HEK293 (cell line): ENCODE data around the gene SH3BP1.

ENCODE experiments used
- CTCF ChIA-PET: fragments of 350-600 bp; formaldehyde crosslinking; extraction: SDS; loops from one replicate; lab custom pipeline; 2021; ENCODE audit warnings: antibody characterized with exemption; lab: Yijun Ruan, JAX
- POLR2A ChIA-PET: fragments of 300-600 bp; formaldehyde crosslinking; extraction: SDS; loops from one replicate; lab custom pipeline; 2020; ENCODE audit warnings: antibody characterized with exemption, inconsistent platforms; lab: Yijun Ruan, JAX
- H3K27ac ChIP-seq: fragments of 200-500 bp; sonication (Bioruptor generic); 2 replicates; pipeline ENCODE4 v1.5.1; 2014; ENCODE audit warnings: low read depth, low read length, control low read depth, inconsistent platforms; ENCODE audit errors: extremely low read depth
- H3K36me3 ChIP-seq, 2 experiments: fragments of 200-500 bp in 1 of 2; sonication (Bioruptor generic) in 1 of 2; 1 replicate in 1 of 2; 2 replicates in 1 of 2; pipeline ENCODE4 v1.5.1; 2014 to 2017; ENCODE audit warnings: inconsistent platforms in 2 of 2, low read length in 2 of 2; ENCODE audit not compliant: control insufficient read depth in 2 of 2, insufficient read depth in 1 of 2
- H3K4me1 ChIP-seq: fragments of 200-500 bp; sonication (Bioruptor generic); 2 replicates; pipeline ENCODE4 v1.5.1; 2014; ENCODE audit warnings: mild to moderate bottlenecking, low read length, inconsistent platforms; ENCODE audit not compliant: control insufficient read depth, insufficient read depth
- H3K4me3 ChIP-seq: 2 replicates; pipeline ENCODE4 v1.5.1; 2011; ENCODE audit warnings: low read depth, mild to moderate bottlenecking, control low read depth, low read length, moderate library complexity
- H3K9me3 ChIP-seq: fragments of 200-500 bp; sonication (Bioruptor generic); 2 replicates; pipeline ENCODE4 v1.5.1; 2014; ENCODE audit warnings: low read depth, low read length, inconsistent platforms; ENCODE audit not compliant: control insufficient read depth, insufficient read depth
- BCL11A ChIP-seq: fragments of 450-650 bp; formaldehyde crosslinking; IDR thresholded peaks from 2 replicates; pipeline ENCODE4 v1.5.1; 2016; ENCODE audit warnings: low read depth, missing biosample characterization, missing genetic modification characterization
- GLIS2 ChIP-seq: fragments of 450-650 bp; formaldehyde crosslinking; IDR thresholded peaks from 2 replicates; pipeline ENCODE4 v1.5.1; 2016; ENCODE audit warnings: missing biosample characterization, missing genetic modification characterization
- HOXD13 ChIP-seq: sonication (generic); formaldehyde crosslinking; IDR thresholded peaks from 2 replicates; pipeline ENCODE4 v1.8.0; 2022; ENCODE audit warnings: missing genetic modification reagents, borderline replicate concordance
- ZBTB17 ChIP-seq: fragments of 450-650 bp; formaldehyde crosslinking; IDR thresholded peaks from 2 replicates; pipeline ENCODE4 v1.5.1; 2016; ENCODE audit warnings: missing biosample characterization, missing genetic modification characterization
- ZBTB8A ChIP-seq: fragments of 450-650 bp; formaldehyde crosslinking; IDR thresholded peaks from 2 replicates; pipeline ENCODE4 v1.5.1; 2016; ENCODE audit warnings: missing biosample characterization, missing genetic modification characterization
- ZNF155 ChIP-seq: fragments of 450-650 bp; formaldehyde crosslinking; IDR thresholded peaks from 2 replicates; pipeline ENCODE4 v1.5.1; 2016; ENCODE audit warnings: missing biosample characterization, missing genetic modification characterization
- ZNF19 ChIP-seq: fragments of 450-650 bp; formaldehyde crosslinking; IDR thresholded peaks from 2 replicates; pipeline ENCODE4; 2016; ENCODE audit warnings: missing biosample characterization, missing genetic modification characterization, low read depth
- ZNF324 ChIP-seq: fragments of 450-650 bp; formaldehyde crosslinking; IDR thresholded peaks from 2 replicates; pipeline ENCODE4 v1.5.1; 2016; ENCODE audit warnings: missing biosample characterization, missing genetic modification characterization
- ZNF350 ChIP-seq: fragments of 450-650 bp; formaldehyde crosslinking; IDR thresholded peaks from 2 replicates; pipeline ENCODE4 v1.5.0; 2017; ENCODE audit warnings: missing biosample characterization, mild to moderate bottlenecking, missing genetic modification characterization
- ZNF37A ChIP-seq: fragments of 450-650 bp; IDR thresholded peaks from 2 replicates; pipeline ENCODE4 v1.5.1; 2018; ENCODE audit warnings: missing biosample characterization, missing genetic modification characterization
- ZNF416 ChIP-seq: fragments of 450-650 bp; formaldehyde crosslinking; IDR thresholded peaks from 2 replicates; pipeline ENCODE4 v1.5.1; 2016; ENCODE audit warnings: missing biosample characterization, missing genetic modification characterization
- ZNF426 ChIP-seq: fragments of 450-650 bp; formaldehyde crosslinking; IDR thresholded peaks from 2 replicates; pipeline ENCODE4 v1.5.1; 2017; ENCODE audit warnings: missing biosample characterization, missing genetic modification characterization, mild to moderate bottlenecking, inconsistent platforms, moderate library complexity
- ZNF544 ChIP-seq: fragments of 450-650 bp; formaldehyde crosslinking; IDR thresholded peaks from 2 replicates; pipeline ENCODE4 v1.5.0; 2017; ENCODE audit warnings: missing biosample characterization, missing genetic modification characterization
- ZNF571 ChIP-seq: fragments of 450-650 bp; formaldehyde crosslinking; IDR thresholded peaks from 2 replicates; pipeline ENCODE4 v1.5.0; 2017; ENCODE audit warnings: missing biosample characterization, missing genetic modification characterization
- ZNF600 ChIP-seq: fragments of 450-650 bp; formaldehyde crosslinking; IDR thresholded peaks from 2 replicates; pipeline ENCODE4 v1.5.1; 2016; ENCODE audit warnings: missing biosample characterization, missing genetic modification characterization
- ZNF664 ChIP-seq: fragments of 450-650 bp; formaldehyde crosslinking; IDR thresholded peaks from 2 replicates; pipeline ENCODE4 v1.5.1; 2016; ENCODE audit warnings: missing biosample characterization, missing genetic modification characterization
- ZNF776 ChIP-seq: fragments of 450-650 bp; formaldehyde crosslinking; IDR thresholded peaks from 2 replicates; pipeline ENCODE4 v1.5.0; 2017; ENCODE audit warnings: missing biosample characterization, missing genetic modification characterization, borderline replicate concordance
- ZNF791 ChIP-seq: fragments of 450-650 bp; formaldehyde crosslinking; IDR thresholded peaks from 2 replicates; pipeline ENCODE4 v1.5.1; 2016; ENCODE audit warnings: missing biosample characterization, missing genetic modification characterization
- ZNF830 ChIP-seq: fragments of 450-650 bp; IDR thresholded peaks from 2 replicates; pipeline ENCODE4 v1.5.0; 2018; ENCODE audit warnings: missing biosample characterization, missing genetic modification characterization, low read depth, mild to moderate bottlenecking, moderate library complexity
- ZSCAN16 ChIP-seq: fragments of 450-650 bp; formaldehyde crosslinking; IDR thresholded peaks from 2 replicates; pipeline ENCODE4 v1.5.1; 2016; ENCODE audit warnings: missing biosample characterization, missing genetic modification characterization
- ZSCAN30 ChIP-seq: fragments of 450-650 bp; IDR thresholded peaks from 2 replicates; pipeline ENCODE4 v1.5.1; 2018; ENCODE audit warnings: missing biosample characterization, mild to moderate bottlenecking, missing genetic modification characterization, moderate library complexity
- TF ChIP-seq, protein P1 (sequence below): fragments of 450-650 bp; formaldehyde crosslinking; IDR thresholded peaks from 2 replicates; pipeline ENCODE4 v1.5.1; 2016; ENCODE audit warnings: missing biosample characterization, missing genetic modification characterization

The SH3BP1 gene

GRCh38 chr22:37669586-37669985 lies 30.1 kb downstream of the SH3BP1 start:
- TF ChIP-seq ZBTB17: 0 out of 2 replicates have a peak, but pooled peaks have one; percentile 38
- TF ChIP-seq ZNF600: no peak
- TF ChIP-seq, protein P1, sequence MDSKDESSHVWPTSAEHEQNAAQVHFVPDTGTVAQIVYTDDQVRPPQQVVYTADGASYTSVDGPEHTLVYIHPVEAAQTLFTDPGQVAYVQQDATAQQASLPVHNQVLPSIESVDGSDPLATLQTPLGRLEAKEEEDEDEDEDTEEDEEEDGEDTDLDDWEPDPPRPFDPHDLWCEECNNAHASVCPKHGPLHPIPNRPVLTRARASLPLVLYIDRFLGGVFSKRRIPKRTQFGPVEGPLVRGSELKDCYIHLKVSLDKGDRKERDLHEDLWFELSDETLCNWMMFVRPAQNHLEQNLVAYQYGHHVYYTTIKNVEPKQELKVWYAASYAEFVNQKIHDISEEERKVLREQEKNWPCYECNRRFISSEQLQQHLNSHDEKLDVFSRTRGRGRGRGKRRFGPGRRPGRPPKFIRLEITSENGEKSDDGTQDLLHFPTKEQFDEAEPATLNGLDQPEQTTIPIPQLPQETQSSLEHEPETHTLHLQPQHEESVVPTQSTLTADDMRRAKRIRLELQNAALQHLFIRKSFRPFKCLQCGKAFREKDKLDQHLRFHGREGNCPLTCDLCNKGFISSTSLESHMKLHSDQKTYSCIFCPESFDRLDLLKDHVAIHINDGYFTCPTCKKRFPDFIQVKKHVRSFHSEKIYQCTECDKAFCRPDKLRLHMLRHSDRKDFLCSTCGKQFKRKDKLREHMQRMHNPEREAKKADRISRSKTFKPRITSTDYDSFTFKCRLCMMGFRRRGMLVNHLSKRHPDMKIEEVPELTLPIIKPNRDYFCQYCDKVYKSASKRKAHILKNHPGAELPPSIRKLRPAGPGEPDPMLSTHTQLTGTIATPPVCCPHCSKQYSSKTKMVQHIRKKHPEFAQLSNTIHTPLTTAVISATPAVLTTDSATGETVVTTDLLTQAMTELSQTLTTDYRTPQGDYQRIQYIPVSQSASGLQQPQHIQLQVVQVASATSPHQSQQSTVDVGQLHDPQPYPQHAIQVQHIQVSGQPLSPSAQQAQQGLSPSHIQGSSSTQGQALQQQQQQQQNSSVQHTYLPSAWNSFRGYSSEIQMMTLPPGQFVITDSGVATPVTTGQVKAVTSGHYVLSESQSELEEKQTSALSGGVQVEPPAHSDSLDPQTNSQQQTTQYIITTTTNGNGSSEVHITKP (tag by site-specific recombination): 0 out of 2 replicates have a peak, but pooled peaks have one; percentile 29
- TF ChIP-seq, all 188 proteins: peak for 2
- ChIA-PET CTCF (interaction anchor here (0.6 to 3.3 kb wide), 4 partner anchors 8 to 27 kb away, joined by 3 to 26 read pairs (median 8); no protein-coding TSS in a partner anchor), POLR2A (interaction anchor here (0.6 to 7.0 kb wide), 3 partner anchors 11 to 82 kb away, joined by 3 to 38 read pairs (median 4); partner anchors contain the start of genes NOL12 and PDXP)
- Histone ChIP-seq H3K4me3 (no peak overlapping the region), H3K4me1 (no peaks in the 10 kb centered on the region; the same call in 1 of the 2 replicates), H3K9me3 (no peaks in the 10 kb centered on the region), H3K27ac (no peak overlapping the region), H3K36me3 (peaks cover 8 to 28% of the 10 kb centered on the region in 2 experiments; a peak in 2 of 3 replicates)

DNA sequence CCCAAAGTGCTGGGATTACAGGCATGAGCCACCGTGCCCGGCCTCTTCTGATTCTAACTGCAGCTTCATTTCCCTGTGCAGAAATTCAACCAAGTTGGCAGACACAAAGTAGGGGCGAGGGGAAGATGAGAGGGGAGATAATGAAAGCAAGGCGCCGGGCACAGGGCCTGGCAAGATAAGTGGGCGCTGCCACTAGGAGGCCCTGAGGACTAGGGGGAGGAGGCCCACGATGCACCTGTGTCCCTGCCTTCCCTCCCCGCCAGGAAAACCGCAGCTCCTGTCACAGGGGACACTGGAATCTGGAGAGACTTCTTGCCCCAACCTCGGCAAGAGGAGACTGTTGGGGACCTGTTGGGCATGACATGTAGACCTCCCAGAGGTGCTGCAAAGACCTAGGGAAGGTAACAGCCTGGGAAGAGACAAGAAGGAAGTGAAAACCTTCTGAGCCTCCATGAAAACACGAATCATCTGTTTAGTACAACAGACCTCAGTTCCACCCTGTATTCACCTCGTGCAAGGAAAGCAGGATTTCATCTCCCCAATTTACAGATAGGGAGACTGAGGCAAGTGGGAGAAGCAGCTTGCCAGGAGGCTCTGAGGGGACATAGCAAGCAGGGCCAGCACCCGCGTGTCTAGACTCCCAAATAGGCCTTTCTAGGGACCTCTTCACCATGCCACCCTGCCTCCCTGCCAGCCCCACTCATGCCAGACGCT lies 32.9 kb downstream of the SH3BP1 start:
- Histone ChIP-seq H3K9me3 (no peaks in the 10 kb centered on the region), H3K4me3 (no peak overlapping the region), H3K27ac (no peak overlapping the region), H3K36me3 (peaks cover 2 to 4% of the 10 kb centered on the region in 2 experiments; a peak in 2 of 3 replicates), H3K4me1 (peaks cover 8% of the 10 kb centered on the region)
- POLR2A ChIA-PET: interaction anchor here (1.4 to 7.0 kb wide), 3 partner anchors 9 to 13 kb away, joined by 7 to 38 read pairs (median 8); partner anchors contain the start of gene PDXP
- CTCF ChIA-PET: interaction anchor here (0.6 to 3.3 kb wide), 6 partner anchors 11 to 532 kb away, joined by 3 to 26 read pairs (median 8); partner anchors contain the start of gene PDXP
- TF ChIP-seq ZNF664 (no peak), ZSCAN30 (tag by site-specific recombination) (no peak), ZNF19 (tag by site-specific recombination) (no peak), ZNF324 (tag by site-specific recombination) (no peak), ZNF776 (tag by site-specific recombination) (no peak), GLIS2 (tag by site-specific recombination) (no peak), BCL11A (tag by site-specific recombination) (no peak), ZSCAN16 (tag by site-specific recombination) (no peak), HOXD13 (CRISPR knock-in tag) (no peak), ZNF791 (tag by site-specific recombination) (no peak), ZNF830 (tag by site-specific recombination) (no peak), ZNF571 (tag by site-specific recombination) (no peak), ZNF544 (tag by site-specific recombination) (no peak), ZNF416 (tag by site-specific recombination) (no peak), ZNF37A (tag by site-specific recombination) (no peak), ZNF426 (tag by site-specific recombination) (no peak), ZBTB8A (no peak), ZNF350 (tag by site-specific recombination) (no peak), ZNF155 (no peak)
- TF ChIP-seq, all 188 proteins: peak for 0
